Activated CD4-positive, alpha-beta T cell treated with anti-CD3 and anti-CD28 coated beads, Interleukin-2, amount 10 ng/mL, durations not matched to agents 24 days and 14 days (primary cell): ENCODE measurements around the gene OPA1. TPM values are rescaled to one million over a fixed set of nuclear protein-coding genes. Genes with fewer than 3 reads are reported as not detected.

ENCODE experiments used
- DNase-seq: peaks from one replicate; pipeline ENCODE4 v3.0.0; 2022
- H3K27ac Mint-ChIP-seq: one replicate; pipeline ENCODE4 v1.8.0; 2022; ENCODE audit warnings: mild to moderate bottlenecking, mixed read lengths
- H3K27me3 Mint-ChIP-seq: one replicate; pipeline ENCODE4 v1.8.0; 2022; ENCODE audit warnings: mixed read lengths
- H3K36me3 Mint-ChIP-seq: one replicate; pipeline ENCODE4 v1.8.0; 2022; ENCODE audit warnings: low read depth, mild to moderate bottlenecking, mixed read lengths
- H3K4me1 Mint-ChIP-seq: one replicate; pipeline ENCODE4 v1.8.0; 2021; ENCODE audit warnings: mixed read lengths
- H3K4me3 Mint-ChIP-seq: one replicate; pipeline ENCODE4 v1.8.0; 2022; ENCODE audit warnings: mild to moderate bottlenecking, moderate library complexity, mixed read lengths
- H3K9me3 Mint-ChIP-seq: one replicate; pipeline ENCODE4 v1.8.0; 2021; ENCODE audit warnings: mixed read lengths
- intact Hi-C: fragments of 100-400 bp; cut with micrococcal nuclease; formaldehyde crosslinking; loops from one replicate; pipeline ENCODE4 v1.15.1; 2023
- total RNA-seq: library from RNA; stranded (reverse); gene quantifications from 2 replicates; pipeline ENCODE4 v1.2.3, GENCODE V29; 2022

Gene OPA1
- total RNA-seq, 1 donor from 2014 or later = 91.2 TPM

DNA sequence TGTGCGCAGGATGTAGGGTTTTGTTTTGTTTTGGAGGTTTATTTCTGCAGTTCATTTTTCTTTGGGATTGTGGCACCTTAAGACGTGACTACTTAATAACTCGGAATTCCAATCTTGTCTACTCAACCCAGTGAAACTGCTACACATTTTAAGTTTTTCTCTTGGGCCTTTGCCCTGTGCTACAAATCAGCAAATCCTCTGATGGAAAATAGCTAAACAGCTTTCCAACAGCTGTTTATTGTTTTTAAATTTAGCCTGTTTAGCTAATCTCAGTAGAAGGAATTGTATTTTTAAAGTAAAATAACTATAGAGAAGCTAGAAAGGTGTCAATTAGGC, 48.4 kb downstream of the OPA1 start:
- Mint-ChIP-seq H3K27ac (no peak overlapping the region), H3K9me3 (no peaks in the 10 kb centered on the region), H3K27me3 (no peaks in the 10 kb centered on the region), H3K4me1 (no peaks in the 10 kb centered on the region), H3K4me3 (no peak overlapping the region), H3K36me3 (peaks cover 24% of the 10 kb centered on the region)
- no peak for DNase-seq
- intact Hi-C loops = no loop called here

DNA sequence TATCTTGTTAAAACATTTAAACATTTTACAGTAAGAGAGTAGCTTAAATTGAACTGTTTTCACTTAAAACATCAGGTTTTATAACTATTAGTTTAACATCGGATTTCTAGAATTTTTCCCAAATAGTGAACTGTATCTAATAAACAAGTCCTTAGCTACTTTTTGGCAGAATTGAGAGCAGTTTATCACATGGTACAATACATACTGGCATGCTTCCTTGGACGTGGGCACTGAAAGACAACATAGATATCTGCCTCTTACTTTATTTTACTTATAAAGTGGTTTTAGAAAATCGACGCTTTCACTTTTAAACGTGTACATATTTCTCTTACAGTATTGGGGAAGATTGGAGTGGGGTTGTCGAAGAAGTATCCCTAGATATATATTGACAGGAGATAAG, 52.8 kb downstream of the OPA1 start:
- intact Hi-C loops = no loop called here
- H3K9me3 Mint-ChIP-seq = no peaks in the 10 kb centered on the region
- no peak overlapping the region for H3K27ac Mint-ChIP-seq
- DNase-seq = no peak
- no peak overlapping the region for H3K4me3 Mint-ChIP-seq
- H3K27me3 Mint-ChIP-seq = no peaks in the 10 kb centered on the region
- H3K4me1 Mint-ChIP-seq = no peaks in the 10 kb centered on the region
- peaks cover 42% of the 10 kb centered on the region for H3K36me3 Mint-ChIP-seq

DNA sequence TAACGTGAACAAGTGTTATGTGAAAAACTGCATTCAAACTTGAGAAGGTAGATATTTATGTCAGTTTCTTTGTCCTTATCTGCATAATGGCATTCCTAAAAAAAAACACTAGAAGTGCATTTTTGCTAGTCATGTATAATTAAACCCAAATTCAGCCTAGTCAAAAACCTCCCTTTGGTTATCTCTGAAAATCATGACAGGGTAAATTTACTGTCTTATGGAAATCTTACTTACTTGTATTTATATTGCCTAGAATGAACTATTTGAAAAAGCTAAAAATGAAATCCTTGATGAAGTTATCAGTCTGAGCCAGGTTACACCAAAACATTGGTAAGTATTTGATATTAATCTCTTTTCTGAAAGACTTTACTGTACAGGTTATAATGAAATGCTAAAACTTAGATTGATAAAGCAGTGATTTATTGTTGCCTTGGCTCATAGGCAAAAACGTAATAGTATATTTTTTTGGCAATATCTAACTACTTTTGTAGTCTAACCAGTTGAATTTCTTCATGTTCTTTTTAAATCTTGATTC, 55.6 kb downstream of the OPA1 start:
- no peaks in the 10 kb centered on the region for H3K27me3 Mint-ChIP-seq
- no peak overlapping the region for H3K27ac Mint-ChIP-seq
- intact Hi-C loops = no loop called here

DNA sequence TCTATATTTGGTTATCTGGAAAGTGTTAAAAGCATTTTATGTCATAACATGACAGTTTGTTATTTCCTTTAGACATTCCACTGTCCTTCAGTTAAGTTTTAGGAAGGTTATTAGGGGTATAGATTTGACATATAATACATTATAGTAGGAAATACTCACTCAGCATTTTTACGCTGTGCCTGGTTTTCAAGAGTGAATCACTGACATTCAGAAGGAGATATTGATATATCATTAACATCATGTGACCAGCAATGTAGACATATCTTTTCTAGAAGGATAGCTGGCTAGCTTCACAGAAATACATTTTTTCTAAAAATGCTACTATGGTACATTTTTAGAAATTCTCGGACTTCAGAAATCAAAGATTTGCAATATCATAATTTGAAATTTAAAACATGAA, 57.6 kb downstream of the OPA1 start:
- Mint-ChIP-seq H3K27me3 (no peaks in the 10 kb centered on the region), H3K9me3 (no peaks in the 10 kb centered on the region), H3K4me3 (no peak overlapping the region), H3K4me1 (no peaks in the 10 kb centered on the region), H3K27ac (no peak overlapping the region), H3K36me3 (peaks cover 42% of the 10 kb centered on the region)
- intact Hi-C loops = no loop called here
- no peak for DNase-seq

More for the DNA sequence above, 55.6 kb downstream of the OPA1 start:
- H3K4me3 Mint-ChIP-seq = no peak overlapping the region
- no peak for DNase-seq
- H3K36me3 Mint-ChIP-seq = peaks cover 42% of the 10 kb centered on the region
- H3K9me3 Mint-ChIP-seq = no peaks in the 10 kb centered on the region
- H3K4me1 Mint-ChIP-seq = no peaks in the 10 kb centered on the region

GRCh38 chr3:193655831-193656433, 62.9 kb downstream of the OPA1 start:
- Mint-ChIP-seq H3K27me3 (no peaks in the 10 kb centered on the region), H3K36me3 (peaks cover 39% of the 10 kb centered on the region), H3K9me3 (no peaks in the 10 kb centered on the region), H3K4me1 (no peaks in the 10 kb centered on the region), H3K27ac (no peak overlapping the region), H3K4me3 (no peak overlapping the region)
- intact Hi-C loops = no loop called here
- no peak for DNase-seq

- no peaks in the 10 kb centered on the region for H3K9me3 Mint-ChIP-seq
- no peaks in the 10 kb centered on the region for H3K4me1 Mint-ChIP-seq
- intact Hi-C loops = no loop called here
- no peak overlapping the region for H3K27ac Mint-ChIP-seq
- H3K4me3 Mint-ChIP-seq = no peak overlapping the region
- H3K36me3 Mint-ChIP-seq = peaks cover 43% of the 10 kb centered on the region
- DNase-seq = no peak
- H3K27me3 Mint-ChIP-seq = no peaks in the 10 kb centered on the region
These were observed 63.4 kb downstream of the OPA1 start for GRCh38 chr3:193656445-193656844.

- Mint-ChIP-seq H3K4me3 (no peak overlapping the region), H3K27ac (no peak overlapping the region), H3K9me3 (no peaks in the 10 kb centered on the region), H3K36me3 (peaks cover 45% of the 10 kb centered on the region), H3K4me1 (no peaks in the 10 kb centered on the region), H3K27me3 (no peaks in the 10 kb centered on the region)
- intact Hi-C loops = no loop called here
- DNase-seq = no peak
These were observed 63.9 kb downstream of the OPA1 start for GRCh38 chr3:193656878-193657282.

GRCh38 chr3:193660171-193660570, 67.2 kb downstream of the OPA1 start:
- intact Hi-C loops = loop anchor here (10.0 kb wide), 1 partner anchor 475 kb away; the partner anchor contains the start of gene HES1
- no peak overlapping the region for H3K4me3 Mint-ChIP-seq
- H3K4me1 Mint-ChIP-seq = no peaks in the 10 kb centered on the region
- H3K9me3 Mint-ChIP-seq = no peaks in the 10 kb centered on the region
- H3K36me3 Mint-ChIP-seq = peaks cover 47% of the 10 kb centered on the region
- no peaks in the 10 kb centered on the region for H3K27me3 Mint-ChIP-seq
- DNase-seq = no peak
- H3K27ac Mint-ChIP-seq = no peak overlapping the region

- no peaks in the 10 kb centered on the region for H3K27me3 Mint-ChIP-seq
- H3K4me3 Mint-ChIP-seq = no peak overlapping the region
- no peak overlapping the region for H3K27ac Mint-ChIP-seq
- no peaks in the 10 kb centered on the region for H3K9me3 Mint-ChIP-seq
- peaks cover 49% of the 10 kb centered on the region for H3K36me3 Mint-ChIP-seq
- intact Hi-C loops = loop anchor here (10.0 kb wide), 1 partner anchor 474 kb away; the partner anchor contains the start of gene HES1
- DNase-seq = no peak
- H3K4me1 Mint-ChIP-seq = no peaks in the 10 kb centered on the region
These were observed 67.8 kb downstream of the OPA1 start for GRCh38 chr3:193660698-193661411.

DNA sequence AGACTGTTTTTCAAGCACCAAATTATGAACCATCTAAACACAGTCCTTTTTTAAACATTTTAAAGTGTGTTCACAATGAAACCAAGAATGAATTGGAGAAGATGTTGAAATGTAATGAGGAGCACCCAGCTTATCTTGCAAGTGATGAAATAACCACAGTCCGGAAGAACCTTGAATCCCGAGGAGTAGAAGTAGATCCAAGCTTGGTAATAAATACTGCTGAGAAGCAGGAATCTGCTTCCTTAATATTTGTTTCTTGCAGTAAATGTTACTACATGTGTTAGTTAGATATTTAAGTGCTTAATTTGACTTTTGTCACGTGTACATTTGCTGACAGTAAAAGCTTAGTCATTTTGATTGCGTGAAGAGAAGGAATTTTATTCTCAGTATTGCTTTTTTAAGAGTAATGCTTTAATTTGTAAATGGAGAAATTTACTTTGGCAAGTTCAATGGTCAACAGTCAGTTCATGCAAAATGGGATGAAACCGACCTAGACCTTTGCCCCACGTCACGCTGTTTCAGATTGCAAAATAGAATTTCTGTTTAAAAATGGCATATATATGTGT, 69.8 kb downstream of the OPA1 start:
- Mint-ChIP-seq H3K27ac (no peak overlapping the region), H3K36me3 (peaks cover 45% of the 10 kb centered on the region), H3K4me3 (no peak overlapping the region), H3K9me3 (no peaks in the 10 kb centered on the region), H3K4me1 (no peaks in the 10 kb centered on the region), H3K27me3 (no peaks in the 10 kb centered on the region)
- intact Hi-C loops = loop anchor here (10.0 kb wide), 1 partner anchor 472 kb away; the partner anchor contains the start of gene HES1
- DNase-seq = no peak

DNA sequence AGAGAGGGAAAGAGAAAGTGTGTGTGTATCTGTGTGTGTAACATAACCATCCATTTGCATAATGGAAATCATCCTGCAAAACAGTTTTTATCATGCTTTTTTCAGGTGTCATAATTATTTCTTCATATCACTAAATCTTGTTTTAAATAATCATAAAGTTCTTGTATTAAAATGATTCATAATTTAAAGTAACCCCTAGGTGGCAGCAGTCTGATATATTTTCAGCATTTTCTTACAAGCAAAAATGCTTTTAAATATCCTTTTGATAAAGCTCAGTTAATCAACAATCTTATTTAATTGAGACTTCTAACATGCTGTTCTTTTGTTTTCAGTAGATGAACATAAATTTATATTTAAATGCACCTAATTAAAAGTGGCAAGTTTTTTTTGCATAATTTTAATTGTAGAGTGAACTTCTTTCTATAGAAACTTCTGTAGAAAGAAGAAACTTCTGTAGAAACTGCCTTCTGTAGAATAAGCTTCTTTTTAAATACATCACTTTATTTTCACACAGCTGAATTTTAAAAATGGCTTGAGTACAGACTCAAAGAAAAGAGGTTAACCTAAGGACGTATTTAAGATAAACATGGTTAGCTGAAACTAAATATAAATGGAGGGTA, 72.5 kb downstream of the OPA1 start:
- no peak overlapping the region for H3K4me3 Mint-ChIP-seq

DNA sequence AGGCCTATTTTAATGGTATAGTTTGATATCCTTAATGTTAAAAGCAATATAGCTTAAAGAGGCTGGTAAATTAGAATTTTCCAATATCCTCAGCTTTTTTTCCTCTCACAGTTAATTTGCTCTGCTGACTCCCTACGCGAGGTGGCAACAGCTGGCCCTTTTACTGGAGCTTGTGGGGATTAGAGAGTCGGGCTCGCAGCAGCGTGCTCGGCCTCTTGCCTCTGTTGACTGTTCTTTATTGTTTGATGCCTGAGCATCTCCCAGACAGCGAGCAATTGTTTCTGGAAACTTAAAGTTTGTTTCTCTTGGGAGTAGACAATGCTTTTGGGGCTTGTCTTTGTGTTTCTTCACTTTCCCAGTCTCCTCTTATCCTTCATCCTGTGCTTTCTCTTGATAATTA, 80.8 kb downstream of the OPA1 start:
- no peaks in the 10 kb centered on the region for H3K9me3 Mint-ChIP-seq
- no peak for DNase-seq
- H3K27me3 Mint-ChIP-seq = no peaks in the 10 kb centered on the region
- H3K27ac Mint-ChIP-seq = no peak overlapping the region
- intact Hi-C loops = no loop called here
- peaks cover 6% of the 10 kb centered on the region for H3K4me1 Mint-ChIP-seq
- H3K4me3 Mint-ChIP-seq = no peak overlapping the region
- peaks cover 42% of the 10 kb centered on the region for H3K36me3 Mint-ChIP-seq

More for the DNA sequence above, 72.5 kb downstream of the OPA1 start:
- intact Hi-C loops = loop anchor here (1.0 to 10.0 kb wide), 2 partner anchors 469 to 651 kb away; partner anchors contain the start of gene HES1
- Mint-ChIP-seq H3K27me3 (no peaks in the 10 kb centered on the region), H3K27ac (no peak overlapping the region), H3K9me3 (no peaks in the 10 kb centered on the region), H3K36me3 (peaks cover 50% of the 10 kb centered on the region), H3K4me1 (peaks cover 3% of the 10 kb centered on the region)
- DNase-seq = no peak

DNA sequence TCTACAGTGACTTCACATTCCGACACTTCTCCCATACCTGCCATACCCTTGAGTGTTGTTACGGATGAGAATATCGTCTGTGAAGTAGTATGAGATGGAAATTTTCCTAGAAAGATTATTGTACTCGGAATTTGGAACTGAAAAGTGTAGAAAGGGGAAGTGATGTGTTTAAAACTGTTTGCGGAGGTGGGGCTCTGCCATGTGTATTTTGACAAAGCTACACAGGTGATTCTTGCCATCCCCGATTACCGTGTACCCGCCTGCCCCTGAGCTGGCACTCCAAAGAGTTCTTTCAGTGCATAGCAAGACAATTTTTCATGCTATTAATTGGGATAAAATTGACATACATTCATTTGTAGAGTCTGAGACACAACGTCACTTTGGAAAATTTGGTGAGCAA, 81.7 kb downstream of the OPA1 start:
- Mint-ChIP-seq H3K9me3 (no peaks in the 10 kb centered on the region), H3K4me1 (peaks cover 3% of the 10 kb centered on the region), H3K4me3 (no peak overlapping the region), H3K27ac (no peak overlapping the region), H3K36me3 (peaks cover 38% of the 10 kb centered on the region), H3K27me3 (no peaks in the 10 kb centered on the region)
- no peak for DNase-seq
- intact Hi-C loops = no loop called here

DNA sequence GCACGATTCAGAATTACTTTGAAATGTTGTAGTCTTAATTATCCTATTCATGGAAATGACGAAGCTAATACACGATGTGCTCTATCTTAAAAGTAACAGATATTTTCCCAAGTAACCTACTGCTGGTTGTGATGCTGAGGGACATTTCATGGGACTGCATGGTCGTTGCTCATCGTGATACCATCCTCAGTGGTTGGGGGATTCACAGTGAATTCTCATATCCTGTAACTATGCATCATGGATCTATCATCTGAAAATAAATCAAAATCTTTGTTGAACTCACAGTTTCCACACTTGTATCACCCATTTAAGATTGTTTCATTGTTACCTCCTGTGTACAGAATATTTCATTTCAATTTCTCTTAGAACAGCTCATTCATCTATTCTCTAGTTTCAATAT, 84.7 kb downstream of the OPA1 start:
- H3K4me3 Mint-ChIP-seq = no peak overlapping the region
- no peak overlapping the region for H3K27ac Mint-ChIP-seq
- intact Hi-C loops = no loop called here
- no peaks in the 10 kb centered on the region for H3K9me3 Mint-ChIP-seq
- H3K27me3 Mint-ChIP-seq = no peaks in the 10 kb centered on the region
- no peak for DNase-seq
- peaks cover 3% of the 10 kb centered on the region for H3K4me1 Mint-ChIP-seq
- H3K36me3 Mint-ChIP-seq = peaks cover 35% of the 10 kb centered on the region
